Progenitor cell of endocrine pancreas (in vitro differentiated cells): ENCODE measurements around the gene CHRDL2. TPM values are rescaled to one million over a fixed set of nuclear protein-coding genes. Genes with fewer than 3 reads are reported as not detected.

ENCODE experiments used
- DNase-seq: peaks from one replicate; pipeline ENCODE4 v3.0.0; 2021; ENCODE audit warnings: low spot score; ENCODE audit not compliant: unreplicated experiment
- H3K27ac Mint-ChIP-seq: 2 replicates; pipeline ENCODE4 v1.8.0; 2021; ENCODE audit warnings: mild to moderate bottlenecking, moderate library complexity, mixed read lengths
- H3K27me3 Mint-ChIP-seq: 2 replicates; pipeline ENCODE4 v1.8.0; 2021; ENCODE audit warnings: mixed read lengths
- H3K36me3 Mint-ChIP-seq: 2 replicates; pipeline ENCODE4 v1.8.0; 2022; ENCODE audit warnings: mixed read lengths; ENCODE audit not compliant: insufficient read depth
- H3K4me1 Mint-ChIP-seq: 2 replicates; pipeline ENCODE4 v1.8.0; 2021; ENCODE audit warnings: low read depth, mixed read lengths
- H3K4me3 Mint-ChIP-seq: 2 replicates; pipeline ENCODE4 v1.8.0; 2021; ENCODE audit warnings: low read depth, mild to moderate bottlenecking, moderate library complexity, mixed read lengths
- H3K9me3 Mint-ChIP-seq: 2 replicates; pipeline ENCODE4 v1.8.0; 2021; ENCODE audit warnings: low read depth, mixed read lengths
- total RNA-seq: library from RNA; stranded (reverse); gene quantifications from 2 replicates; pipeline ENCODE4 v1.2.1, GENCODE V29; 2021
- TF ChIP-seq, protein P1 (sequence below): fragments of 200-600 bp; sonication (generic); IDR thresholded peaks from one replicate; pipeline ENCODE4 v1.5.0; 2021; ENCODE audit warnings: antibody characterized with exemption, mild to moderate bottlenecking; ENCODE audit not compliant: unreplicated experiment

CHRDL2 gene
- total RNA-seq, 1 donor from 2014 or later, result 2.5 TPM

DNA sequence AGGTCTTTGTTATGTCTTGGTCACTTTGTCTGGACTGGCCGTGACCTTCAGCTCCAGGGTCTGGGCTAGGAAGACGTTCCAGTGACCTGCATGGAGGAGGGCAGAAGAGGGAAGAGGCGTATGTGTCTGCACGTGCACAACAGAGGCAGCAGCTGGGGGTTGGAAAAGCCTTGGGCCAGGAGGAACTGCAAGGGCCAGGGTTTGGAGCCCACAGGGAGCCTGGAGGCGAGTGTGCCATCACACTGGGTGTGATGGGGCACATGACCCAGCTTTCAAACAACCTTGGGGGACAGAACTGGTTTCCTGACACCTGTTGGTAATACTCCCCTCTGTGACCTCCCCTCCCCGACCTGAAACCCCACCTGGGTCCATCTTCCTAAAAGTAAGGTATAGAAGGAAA lies 34.7 kb downstream of the CHRDL2 start:
- Mint-ChIP-seq H3K4me1 (peaks cover 7% of the 10 kb centered on the region), H3K27ac (no peak overlapping the region), H3K4me3 (no peak overlapping the region)

DNA sequence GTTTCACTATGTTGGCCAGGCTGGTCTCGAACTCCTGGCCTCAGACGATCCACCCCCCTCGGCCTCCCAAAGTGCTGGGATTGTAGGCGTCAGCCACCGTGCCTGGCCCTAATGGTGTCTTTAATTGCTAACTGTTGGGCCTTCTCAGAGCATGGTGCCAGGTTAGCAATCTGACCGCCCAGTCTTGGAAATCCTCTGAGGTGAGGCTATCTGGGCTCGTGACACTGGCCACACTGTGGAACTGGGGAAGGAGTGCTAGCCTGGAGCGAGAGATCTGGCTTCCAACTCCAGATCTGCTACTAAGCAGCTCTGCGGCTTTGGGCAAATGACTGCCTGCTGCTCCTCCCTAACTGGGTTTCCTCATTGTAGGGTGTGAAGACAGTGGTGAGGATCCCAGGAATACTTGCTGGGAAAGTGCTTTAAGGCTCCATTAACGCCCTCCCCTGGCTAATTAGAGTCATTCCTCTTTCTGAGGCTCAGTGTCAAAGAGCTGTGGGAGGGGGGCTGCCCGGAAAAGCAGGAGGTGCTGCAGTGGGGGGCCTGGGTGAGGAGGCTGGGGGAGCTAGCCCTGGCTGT lies 35.4 kb downstream of the CHRDL2 start:
- Mint-ChIP-seq H3K4me3 (no peak overlapping the region), H3K27me3 (peaks cover 27% of the 10 kb centered on the region)
- DNase-seq, result no peak

More for the DNA sequence above, 34.7 kb downstream of the CHRDL2 start:
- TF ChIP-seq, protein P1, sequence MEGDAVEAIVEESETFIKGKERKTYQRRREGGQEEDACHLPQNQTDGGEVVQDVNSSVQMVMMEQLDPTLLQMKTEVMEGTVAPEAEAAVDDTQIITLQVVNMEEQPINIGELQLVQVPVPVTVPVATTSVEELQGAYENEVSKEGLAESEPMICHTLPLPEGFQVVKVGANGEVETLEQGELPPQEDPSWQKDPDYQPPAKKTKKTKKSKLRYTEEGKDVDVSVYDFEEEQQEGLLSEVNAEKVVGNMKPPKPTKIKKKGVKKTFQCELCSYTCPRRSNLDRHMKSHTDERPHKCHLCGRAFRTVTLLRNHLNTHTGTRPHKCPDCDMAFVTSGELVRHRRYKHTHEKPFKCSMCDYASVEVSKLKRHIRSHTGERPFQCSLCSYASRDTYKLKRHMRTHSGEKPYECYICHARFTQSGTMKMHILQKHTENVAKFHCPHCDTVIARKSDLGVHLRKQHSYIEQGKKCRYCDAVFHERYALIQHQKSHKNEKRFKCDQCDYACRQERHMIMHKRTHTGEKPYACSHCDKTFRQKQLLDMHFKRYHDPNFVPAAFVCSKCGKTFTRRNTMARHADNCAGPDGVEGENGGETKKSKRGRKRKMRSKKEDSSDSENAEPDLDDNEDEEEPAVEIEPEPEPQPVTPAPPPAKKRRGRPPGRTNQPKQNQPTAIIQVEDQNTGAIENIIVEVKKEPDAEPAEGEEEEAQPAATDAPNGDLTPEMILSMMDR, result no peak
- no peak for DNase-seq
- H3K27me3 Mint-ChIP-seq, result peaks cover 27% of the 10 kb centered on the region
- no peaks in the 10 kb centered on the region for H3K9me3 Mint-ChIP-seq
- no peaks in the 10 kb centered on the region for H3K36me3 Mint-ChIP-seq

DNA sequence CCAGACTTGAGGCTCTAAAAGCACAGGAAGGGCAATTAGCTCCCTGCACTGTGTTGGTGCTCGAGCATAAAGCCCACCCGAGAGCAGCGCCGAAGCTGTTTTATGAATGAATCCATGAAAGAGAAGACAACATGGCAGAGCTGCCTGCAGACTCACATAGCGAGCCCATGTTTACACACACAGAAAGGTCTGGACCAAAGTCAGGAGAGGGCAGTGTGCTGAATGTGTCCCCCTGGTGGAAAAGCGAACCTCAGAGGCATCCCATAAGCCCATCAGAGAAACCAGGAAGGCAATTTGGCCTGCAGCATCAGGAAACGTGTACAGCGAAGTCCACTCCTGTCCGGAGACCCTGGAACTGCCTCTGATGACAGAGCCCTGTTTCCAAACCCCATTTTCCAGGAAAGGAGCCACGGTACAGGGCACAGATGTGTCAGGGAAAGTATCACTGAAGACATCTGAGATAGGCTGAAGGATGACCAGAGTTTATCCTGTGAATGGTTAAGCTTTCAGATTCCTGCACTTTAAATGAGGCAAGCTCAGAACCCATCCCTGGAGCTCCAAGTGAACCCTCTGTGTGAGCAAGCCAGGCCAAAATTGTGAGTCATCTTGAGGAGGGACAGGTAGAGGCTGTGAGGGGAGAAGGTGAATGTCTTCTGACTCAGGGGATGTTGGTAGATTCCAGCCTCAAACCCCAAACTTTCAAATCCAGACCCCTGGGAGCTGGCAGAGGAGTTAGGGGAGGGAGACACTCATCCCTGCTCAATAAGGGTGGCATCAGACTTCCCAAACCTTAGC lies 36.9 kb downstream of the CHRDL2 start:
- DNase-seq, result no peak
- peaks cover 27% of the 10 kb centered on the region for H3K27me3 Mint-ChIP-seq
- TF ChIP-seq, protein P1, result no peak
- H3K9me3 Mint-ChIP-seq, result no peaks in the 10 kb centered on the region
- H3K27ac Mint-ChIP-seq, result peak overlapping the region; percentile 3
- H3K4me3 Mint-ChIP-seq, result no peak overlapping the region
- H3K4me1 Mint-ChIP-seq, result peaks cover 7% of the 10 kb centered on the region
- H3K36me3 Mint-ChIP-seq, result no peaks in the 10 kb centered on the region

More for the DNA sequence above, 35.4 kb downstream of the CHRDL2 start:
- Mint-ChIP-seq H3K27ac (no peak overlapping the region), H3K9me3 (no peaks in the 10 kb centered on the region), H3K4me1 (peaks cover 7% of the 10 kb centered on the region), H3K36me3 (no peaks in the 10 kb centered on the region)
- TF ChIP-seq, protein P1, result no peak

DNA sequence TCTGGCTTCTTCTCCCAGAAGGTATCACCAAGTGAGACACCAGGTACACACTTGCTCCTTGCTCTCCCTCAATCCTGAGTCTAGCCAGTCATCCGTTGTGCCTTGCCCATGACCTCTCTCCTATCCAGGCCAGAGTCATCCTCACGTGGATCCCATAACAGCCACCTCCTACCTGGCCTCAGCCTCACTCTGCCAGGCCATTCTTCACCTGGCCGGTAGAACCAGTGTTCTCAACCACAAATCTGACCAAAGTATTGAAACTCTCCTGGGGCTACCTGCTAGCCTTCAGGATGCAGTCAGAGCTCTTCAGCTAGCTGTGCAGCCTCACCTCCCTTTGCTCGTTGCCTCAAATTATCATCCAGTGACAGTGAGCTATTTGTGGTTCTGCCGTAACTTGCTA lies 37.7 kb downstream of the CHRDL2 start:
- H3K9me3 Mint-ChIP-seq, result no peaks in the 10 kb centered on the region
- peaks cover 27% of the 10 kb centered on the region for H3K27me3 Mint-ChIP-seq
- no peak for DNase-seq
- TF ChIP-seq, protein P1, result no peak
- no peak overlapping the region for H3K27ac Mint-ChIP-seq
- H3K4me3 Mint-ChIP-seq, result no peak overlapping the region
- no peaks in the 10 kb centered on the region for H3K36me3 Mint-ChIP-seq
- H3K4me1 Mint-ChIP-seq, result peaks cover 7% of the 10 kb centered on the region

DNA sequence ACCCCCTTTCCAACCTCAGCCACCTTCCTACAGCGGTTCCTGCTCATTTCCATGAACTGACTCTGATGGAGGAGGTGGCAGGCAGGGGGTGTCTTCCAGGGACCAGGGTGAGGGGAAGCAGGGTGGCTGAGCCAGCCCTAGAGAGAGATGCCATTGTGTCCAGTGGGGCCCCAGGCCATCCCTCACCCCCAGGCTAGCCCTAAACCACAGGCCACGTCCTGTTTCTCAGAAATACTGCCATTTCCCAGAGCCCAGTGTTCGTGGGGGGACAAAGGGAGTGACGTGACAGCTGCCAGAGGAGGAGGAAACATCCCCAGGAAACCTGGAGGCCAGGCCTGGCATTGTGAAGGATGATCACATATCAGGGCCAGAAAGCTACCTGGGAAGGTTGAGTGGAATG lies 39.5 kb downstream of the CHRDL2 start:
- peaks cover 18% of the 10 kb centered on the region for H3K27me3 Mint-ChIP-seq
- H3K27ac Mint-ChIP-seq, result no peak overlapping the region
- H3K9me3 Mint-ChIP-seq, result no peaks in the 10 kb centered on the region
- DNase-seq, result no peak
- no peaks in the 10 kb centered on the region for H3K4me1 Mint-ChIP-seq
- no peaks in the 10 kb centered on the region for H3K36me3 Mint-ChIP-seq
- no peak overlapping the region for H3K4me3 Mint-ChIP-seq
- TF ChIP-seq, protein P1, result no peak
